ENCODE measurements around the gene SELENOP.
A peak's percentile ranks its signal among the peaks of the same experiment; 100 is the strongest.

Gene SELENOP

DNA sequence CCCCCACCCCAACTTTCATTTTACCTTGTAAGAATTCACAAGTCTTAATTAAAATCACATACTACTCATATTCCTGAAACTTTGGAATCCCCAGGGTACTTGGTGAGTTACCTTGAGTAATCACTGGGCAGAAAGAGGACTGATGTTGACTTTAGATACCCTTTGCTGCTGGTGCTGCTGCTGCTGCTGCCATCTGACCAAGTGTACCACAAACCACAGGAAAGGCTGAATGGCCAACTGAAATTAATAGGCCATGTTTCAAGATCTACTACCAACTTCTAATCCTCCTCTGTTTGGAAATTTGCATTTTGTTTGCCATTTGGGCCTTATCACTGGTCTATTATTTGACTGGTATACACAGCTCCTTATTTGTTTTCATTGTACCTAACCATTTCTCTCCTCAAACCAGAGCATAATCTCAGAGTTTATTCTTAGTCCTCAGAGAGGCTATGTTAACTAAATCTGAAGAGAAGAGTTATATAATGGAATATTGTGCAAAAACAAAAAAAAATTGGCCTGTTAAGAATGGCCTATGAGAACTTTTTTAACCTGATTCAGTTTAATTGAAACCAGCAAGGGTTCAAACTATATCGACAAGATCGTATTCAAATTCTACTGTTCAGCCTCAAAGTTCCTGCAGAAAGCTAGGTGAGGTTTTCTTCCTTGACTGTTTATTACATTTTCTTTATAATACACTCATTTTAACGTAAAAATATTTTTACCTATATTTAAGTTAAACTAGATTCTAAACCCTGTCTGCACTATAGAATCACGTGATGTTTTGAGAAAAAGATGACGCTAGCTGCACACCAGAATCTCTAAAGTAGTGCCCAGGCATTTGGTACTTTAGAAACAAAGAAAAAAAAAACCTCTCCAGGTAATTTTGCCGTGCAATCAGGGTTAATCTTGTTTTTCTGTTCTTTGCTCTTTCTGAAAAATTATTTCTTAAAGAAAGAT is 13.1 kb downstream of the SELENOP start:
- DNase-seq (ENCODE audit: low read depth) = no peak

DNA sequence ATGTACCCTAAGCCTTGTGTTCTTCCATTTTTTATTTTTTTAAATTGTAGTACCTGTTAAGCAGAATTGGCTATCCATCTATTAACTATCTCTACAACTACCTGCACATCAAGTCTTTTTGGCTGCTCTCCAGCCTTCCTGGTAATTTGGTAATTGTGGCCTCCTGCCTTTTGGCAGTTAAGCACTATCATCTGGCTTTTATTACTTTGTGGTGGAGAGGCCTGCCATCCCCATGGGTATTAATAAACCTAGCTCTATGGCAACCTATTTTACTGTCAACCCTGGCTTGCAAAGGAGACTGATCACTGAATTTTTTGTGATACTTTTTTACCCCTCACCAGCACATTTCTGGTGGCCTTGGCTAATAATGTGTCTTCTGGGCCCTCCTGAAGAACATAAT is 20.5 kb downstream of the SELENOP start:
- DNase-seq (ENCODE audit: low read depth) = no peak

DNA sequence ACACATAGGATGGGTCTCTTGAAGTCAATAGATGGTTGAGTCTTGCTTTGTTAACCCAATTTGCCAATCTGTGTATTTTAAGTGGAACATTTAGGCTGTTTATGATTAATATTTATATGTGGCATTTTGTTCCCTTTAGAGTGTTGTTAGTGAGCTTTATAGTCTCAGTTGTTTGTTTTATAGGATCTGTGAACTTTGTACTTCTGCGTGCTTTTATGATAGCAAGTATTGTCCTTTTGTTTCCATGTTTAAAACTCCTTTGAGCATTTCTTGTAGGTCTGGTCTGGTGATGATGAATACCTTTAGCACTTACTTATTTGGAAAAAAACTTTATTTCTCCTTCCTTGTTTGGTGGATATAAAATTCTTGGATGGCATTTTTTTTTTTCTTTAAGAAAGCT is 23.8 kb downstream of the SELENOP start:
- DNase-seq (ENCODE audit: low read depth) = no peak

DNA sequence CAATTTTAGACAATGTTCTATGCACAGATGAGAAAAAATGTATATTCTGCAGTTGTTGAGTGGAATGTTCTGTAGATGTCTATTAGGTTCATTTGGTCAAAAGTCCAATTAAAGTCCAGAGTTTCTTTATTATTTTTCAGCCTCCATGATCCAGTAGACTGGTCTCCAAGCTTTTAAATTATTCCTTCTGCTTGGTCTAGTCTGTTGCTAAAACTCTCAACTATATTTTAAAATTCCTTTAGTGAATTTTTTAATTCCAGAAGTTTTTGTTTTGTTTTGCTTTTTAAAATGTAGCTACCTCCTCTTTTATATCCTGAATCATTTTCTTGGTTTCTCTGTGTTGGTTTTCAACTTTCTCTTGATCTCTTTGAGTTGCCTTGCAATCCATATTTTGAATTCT is 24.6 kb downstream of the SELENOP start:
- no peak for DNase-seq (ENCODE audit: low read depth)

DNA sequence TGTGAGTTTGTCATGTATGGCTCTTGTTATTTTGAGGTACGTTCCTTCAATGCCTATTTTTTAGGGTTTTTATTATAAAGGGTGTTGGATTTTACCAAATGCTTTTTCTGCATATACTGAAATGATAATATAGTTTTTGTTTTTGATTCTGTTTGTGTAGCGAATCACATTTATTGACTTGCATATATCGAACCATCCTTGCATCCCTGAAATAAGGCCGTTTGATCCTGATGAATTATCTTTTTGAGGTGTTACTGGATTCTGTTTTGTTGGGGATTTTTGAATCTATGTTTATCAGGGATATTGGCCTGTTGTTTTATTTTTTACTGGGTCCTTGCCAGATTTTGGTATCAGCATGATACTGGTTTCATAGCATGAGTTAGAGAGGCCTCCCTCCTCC is 25.9 kb downstream of the SELENOP start:
- no peak for DNase-seq (ENCODE audit: low read depth)

DNA sequence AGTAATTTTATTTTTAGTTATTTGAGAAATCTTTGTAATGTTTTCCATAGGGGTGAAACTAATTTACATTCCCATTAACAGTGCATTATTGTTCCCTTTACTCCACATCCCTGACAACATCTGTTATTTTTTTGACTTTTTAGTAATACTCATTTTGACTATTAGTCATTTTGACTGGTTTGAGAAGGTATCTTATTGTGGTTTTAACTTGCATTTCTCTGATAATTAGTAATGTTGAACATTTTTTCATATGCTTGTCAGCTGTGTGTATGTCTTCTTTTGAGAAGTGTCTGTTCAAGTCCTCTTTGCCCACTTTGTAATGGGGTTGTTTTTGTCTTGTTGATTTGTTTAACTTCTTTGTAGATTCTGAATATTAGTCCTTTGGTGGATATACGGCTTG is 27.6 kb downstream of the SELENOP start:
- DNase-seq (ENCODE audit: low read depth) = peak; percentile 0

DNA sequence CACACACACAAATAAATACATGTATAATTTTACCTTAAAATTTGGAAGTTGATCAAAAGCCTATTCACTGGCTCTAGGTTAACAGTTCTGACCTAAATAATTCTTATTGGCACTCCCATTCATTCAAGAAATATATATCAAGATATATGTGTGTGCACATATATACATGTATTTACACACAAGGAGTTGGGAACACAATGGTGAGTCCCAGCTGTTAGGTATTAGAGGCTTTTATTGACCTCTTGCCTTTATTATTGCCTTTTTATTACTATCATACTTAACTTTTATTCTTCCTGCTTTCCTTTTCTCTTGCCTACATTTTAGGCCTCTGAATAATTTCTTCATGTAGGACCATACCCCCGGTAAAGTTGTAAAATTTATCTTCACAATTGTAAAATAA is 30.1 kb downstream of the SELENOP start:
- no peak for DNase-seq (ENCODE audit: low read depth)

DNA sequence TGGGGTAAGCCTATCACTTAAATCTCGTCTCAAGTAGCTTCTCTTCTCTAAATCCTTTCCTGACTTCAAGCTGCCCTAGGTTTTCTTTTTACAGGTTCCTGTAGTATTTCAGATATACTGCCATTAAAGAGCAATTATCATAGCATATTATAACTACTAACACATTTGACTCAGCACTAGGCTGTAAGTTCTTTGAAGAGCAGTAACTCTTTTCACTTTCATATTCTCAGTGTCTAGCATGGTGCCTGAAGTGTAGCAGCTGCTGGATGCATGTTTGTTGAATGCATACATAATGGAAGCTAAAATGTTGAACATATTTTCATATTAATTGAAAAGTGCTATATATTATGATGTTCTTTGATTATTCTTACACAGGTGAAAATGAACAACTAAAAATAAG is 32.6 kb downstream of the SELENOP start:
- no peak for DNase-seq (ENCODE audit: low read depth)

DNA sequence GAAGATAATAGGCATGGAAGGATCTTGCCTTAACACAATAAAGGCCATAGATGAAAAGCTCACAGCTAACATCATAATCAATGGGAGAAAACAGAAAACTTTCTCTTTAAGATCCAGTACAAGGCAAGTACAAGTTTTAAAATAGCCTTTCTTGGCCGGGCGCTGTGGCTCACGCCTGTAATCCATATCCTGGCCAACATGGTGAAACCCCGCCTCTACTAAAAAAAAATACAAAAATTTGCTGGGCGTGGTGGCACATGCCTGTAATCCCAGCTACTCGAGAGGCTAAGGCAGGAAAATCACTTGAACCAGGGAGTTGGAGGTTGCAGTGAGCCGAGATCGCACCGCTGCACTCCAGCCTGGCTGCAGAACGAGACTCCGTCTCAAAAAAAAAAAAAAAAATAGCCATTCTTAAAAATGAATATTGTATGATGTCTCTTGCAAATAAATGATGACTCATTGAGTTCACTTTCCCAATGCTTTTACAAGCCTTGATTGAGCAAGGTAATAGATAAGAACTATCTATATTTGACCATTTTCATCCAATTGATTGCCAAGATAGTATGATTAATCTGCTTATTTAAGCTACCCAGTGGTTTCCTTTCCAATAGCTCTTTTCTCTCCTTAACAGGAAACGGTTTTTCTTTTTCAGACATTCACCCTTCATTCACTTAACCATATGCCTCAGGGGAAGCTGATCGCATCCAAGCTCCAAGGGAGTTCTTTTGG is 39.3 kb downstream of the SELENOP start:
- DNase-seq (ENCODE audit: low read depth) = no peak

DNA sequence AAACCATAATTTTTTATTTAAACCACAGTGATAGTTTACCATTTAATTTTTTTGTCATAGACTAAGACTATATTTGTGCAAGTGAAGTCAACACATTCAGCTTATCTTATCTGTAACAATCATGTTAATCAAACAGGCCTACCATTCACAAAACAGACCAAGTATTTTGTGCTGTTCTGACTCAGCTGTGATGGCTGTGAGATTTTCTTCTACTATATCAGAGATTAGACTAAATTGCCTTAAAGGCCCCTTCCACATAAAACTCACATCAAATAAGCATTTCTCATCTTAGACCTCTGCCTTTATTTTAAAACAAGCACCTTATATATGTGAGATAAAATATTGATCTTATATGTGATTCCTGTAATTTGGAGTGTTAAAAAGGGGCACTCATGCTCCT is 41.7 kb downstream of the SELENOP start:
- no peak for DNase-seq (ENCODE audit: low read depth)

DNA sequence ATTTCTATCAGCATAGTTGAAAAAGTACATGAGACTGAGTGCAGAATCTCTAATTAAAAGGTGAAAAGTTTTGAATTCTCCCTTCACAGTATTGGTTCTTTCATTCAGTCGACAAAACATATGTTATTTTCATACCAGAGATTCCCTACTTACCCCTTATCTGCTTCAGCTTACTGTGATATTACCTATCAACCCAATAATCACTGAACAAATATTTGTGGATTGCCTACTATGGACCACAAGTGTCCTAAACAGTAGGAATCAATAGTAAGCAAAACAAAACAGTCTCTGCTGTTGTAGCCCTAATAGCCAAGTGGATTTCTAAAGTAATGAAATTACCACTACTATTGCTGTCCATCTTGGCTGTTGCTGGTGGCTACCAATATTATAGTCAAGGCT is 43.6 kb downstream of the SELENOP start:
- no peak for DNase-seq (ENCODE audit: low read depth)

DNA sequence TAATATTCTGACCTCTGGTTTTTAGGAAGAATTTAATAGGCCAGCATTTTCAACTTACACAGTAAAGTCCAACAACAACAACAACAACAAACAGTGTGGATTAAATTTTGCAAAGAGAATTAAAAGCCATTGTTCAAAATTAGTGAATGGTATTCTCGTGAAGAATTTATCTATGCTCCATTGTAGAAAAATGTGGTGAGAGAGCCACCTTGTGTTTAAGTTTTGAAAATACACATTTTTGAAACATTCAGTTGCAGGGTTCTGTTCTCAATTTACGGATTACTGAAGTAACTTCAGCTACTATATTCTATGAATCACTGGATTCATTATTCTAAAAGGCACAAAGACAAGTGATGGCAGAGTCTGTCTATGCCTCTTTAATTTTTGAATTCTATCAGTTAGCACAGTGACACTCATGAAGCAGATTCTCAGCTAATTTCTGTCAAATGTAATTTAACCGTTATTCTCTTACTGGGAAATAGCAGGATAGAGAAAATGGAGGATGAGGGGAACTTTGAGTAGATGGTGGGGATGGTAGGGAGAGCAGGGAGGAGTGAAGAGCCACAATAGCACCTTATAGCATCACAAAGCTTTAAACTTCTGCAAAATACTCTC is 44.1 kb downstream of the SELENOP start:
- DNase-seq (ENCODE audit: low read depth) = peak; percentile 44

DNA sequence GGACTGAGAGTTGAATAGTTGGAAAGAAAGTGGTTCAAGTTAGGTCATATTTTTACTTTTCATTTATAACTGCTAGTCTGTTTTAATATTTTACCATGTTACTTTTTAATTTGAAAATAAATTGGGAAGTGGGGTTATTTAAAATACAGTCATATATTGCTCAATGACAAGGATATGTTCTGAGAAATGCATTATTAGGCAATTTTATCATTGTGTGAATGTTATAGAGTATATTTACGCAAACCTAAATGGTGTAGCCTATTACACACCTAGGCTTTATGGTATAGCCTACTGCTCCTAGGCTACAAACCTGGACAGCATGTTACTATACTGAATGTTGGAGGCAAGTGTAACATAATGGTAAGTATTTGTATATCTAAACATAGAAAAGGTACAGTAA is 49.9 kb downstream of the SELENOP start:
- DNase-seq (ENCODE audit: low read depth) = no peak

DNA sequence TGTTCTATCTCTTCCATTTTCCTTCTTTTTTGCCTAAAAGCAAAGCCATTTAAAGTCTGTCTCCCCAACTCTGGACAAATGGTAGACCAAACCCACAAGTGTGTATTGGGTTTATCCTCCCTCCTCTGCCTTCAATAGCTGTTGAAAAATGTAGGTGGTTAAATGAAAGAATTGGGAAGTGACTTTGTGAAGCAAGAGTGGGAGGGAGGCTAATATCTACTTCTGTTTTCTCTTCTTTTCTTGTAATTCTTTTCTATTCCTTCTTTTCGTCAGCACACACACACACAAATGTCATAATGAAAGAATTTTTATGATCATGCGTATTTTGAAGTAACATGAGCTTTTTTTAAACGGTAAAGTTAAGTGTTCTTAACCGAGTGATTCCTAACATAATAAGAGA is 51.3 kb downstream of the SELENOP start:
- no peak for DNase-seq (ENCODE audit: low read depth)

DNA sequence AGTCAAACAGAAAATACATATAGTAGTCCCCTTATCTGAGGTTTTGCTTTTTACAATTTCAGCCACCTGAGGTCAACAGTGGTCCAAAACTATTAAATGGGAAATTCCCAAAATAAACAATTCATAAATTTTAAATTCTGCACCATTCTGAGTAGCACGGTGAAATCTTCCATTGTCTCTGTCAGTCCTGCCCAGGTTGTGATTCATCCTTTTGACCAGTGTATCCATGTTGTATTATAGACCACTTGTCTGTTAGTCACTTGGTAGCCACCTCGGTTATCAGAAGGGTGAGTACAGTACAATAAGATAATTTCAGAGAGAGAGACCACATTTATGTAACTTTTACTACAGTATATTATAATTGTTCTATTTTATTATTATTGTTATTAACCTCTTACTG is 52.2 kb downstream of the SELENOP start:
- no peak for DNase-seq (ENCODE audit: low read depth)

DNA sequence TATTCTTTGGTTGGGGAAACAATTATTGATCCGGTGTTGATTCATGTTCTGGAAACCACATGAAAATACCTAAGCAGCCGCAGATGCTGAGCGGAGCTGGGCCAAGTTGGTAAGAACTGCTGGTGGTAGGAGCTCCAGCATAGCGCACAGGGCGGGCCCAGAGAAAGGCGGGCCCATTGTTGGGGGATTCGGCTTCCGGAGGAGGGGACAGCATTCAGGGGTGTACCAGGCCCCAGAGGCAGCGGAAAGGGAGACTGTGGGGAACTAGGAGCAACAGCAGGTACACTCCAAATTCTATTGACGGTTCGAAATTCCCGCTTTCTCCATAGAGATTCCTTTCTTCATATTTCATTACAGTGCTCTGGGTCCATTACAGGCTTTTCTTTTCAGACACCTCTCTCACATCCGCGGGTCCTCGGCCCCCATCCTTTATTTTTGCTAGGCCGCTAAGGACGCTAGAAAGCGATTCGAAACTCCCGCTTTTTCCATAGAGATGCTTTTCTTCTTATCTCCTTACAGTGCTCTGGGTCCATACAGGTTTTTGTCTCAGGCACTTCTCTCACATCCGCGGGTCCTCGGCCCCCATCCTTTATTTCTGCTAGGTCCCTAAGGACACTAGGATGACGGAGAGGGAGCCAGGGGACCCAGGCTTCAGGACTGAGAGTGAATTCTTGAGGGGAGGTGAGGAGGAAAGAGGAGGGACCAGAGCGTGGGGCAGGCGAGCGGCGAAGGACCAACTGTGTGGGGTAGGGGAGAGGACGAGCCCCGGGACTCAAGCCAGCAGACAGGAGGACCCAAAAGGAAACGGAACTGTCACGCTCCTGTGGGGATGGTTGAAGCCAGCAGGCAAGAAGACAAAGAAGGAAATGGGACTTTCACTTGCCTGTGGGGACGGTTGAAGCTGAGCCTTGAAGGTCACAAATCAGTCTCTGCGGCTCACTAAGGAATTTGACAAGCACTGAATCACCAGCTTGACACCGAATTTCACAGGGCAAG is 54.8 kb downstream of the SELENOP start, which contains the start of gene CCDC152:
CCDC152 (plus strand) TSS at position 213 of the 996 bp plus-strand sequence. CDS start 2,304 bp downstream, outside the sequence.
- DNase-seq (ENCODE audit: low read depth) = peak; percentile 17

DNA sequence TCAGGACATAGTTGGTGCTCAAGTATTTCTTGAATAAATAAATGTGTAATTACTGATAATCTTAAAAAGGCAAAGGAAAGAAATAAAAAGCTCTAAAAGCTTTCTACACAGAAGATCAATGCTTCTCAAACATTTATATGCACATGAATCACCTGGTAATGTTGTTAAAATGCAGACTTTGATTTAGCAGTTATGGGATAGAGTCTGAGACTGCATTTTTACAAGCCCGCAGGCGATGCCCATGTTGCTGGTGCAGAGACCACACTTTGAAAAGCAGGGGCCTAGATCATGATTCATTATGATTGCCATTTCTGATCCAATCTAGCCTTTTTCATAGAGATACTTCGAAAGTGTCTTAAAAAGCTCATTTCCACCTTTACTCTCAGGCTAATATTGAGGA is 58.6 kb downstream of the SELENOP start:
- DNase-seq (ENCODE audit: low read depth) = no peak

DNA sequence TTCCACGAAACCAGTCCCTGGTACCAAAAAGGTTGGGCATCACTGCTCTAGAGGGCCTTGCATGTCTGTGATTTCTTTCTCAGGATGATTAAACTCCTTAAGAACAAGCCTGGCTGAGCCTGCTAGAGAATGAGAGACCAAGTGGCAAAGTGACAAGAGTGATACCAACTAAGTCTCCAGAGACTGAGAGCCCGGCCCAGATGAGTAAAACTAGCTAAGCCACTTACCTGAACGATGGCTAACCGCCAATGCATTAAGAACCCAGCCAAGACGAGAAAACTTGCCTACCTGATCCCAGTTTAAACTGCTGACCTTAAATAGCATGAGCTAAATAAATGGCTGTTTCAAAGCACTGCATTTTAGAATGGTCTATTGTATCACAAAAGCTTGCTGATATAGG is 60.6 kb downstream of the SELENOP start:
- DNase-seq (ENCODE audit: low read depth) = no peak

DNA sequence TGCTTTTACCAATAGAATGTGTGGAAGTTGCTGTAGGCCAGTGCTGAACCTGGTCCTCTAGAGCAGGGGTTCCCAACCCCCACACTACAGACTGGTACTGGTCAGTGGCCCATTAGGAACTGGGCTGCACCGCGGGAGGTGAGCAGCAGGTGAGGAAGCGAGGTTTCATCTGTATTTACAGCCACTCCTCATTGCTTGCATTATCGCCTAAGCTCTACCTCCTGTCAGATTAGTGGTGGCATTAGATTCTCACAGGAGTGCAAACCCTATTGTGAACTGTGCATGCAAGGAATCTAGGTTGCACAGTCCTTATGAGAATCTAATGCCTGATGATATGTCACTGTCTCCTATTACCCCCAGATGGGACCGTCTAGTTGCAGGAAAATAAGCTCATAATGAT is 61.2 kb downstream of the SELENOP start:
- no peak for DNase-seq (ENCODE audit: low read depth)
